HG02759 (cell line): ENCODE measurements around the gene MAST4.

ENCODE experiments used
- ATAC-seq: cut with Tn5 transposase; IDR thresholded peaks from one replicate; pipeline ENCODE4 v1.9.1; 2021; ENCODE audit warnings: mild to moderate bottlenecking, moderate library complexity; ENCODE audit not compliant: unreplicated experiment

Gene MAST4

DNA sequence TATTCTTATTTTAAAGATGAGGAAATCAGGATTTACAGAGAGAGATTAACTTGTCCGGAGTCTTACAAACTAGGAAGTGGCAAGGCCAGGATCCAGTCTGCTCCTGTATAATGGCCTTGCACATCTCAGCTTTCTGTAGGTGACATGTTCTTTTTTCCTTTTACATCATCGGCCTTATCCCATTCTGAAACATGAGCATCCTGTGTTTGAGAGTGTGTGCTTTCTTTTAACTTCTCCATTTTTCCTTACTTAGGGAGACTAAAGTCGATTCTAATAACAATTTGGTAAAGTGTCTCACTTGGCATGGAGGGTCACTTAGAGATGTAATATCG is 385.8 kb downstream of the MAST4 start:
- ATAC-seq: no peak

GRCh38 chr5:66982470-66982869 is 386.3 kb downstream of the MAST4 start:
- ATAC-seq: no peak

- ATAC-seq: no peak
Observed at GRCh38 chr5:66985417-66985816, 389.2 kb downstream of the MAST4 start.

GRCh38 chr5:66986009-66986408 is 389.8 kb downstream of the MAST4 start:
- no peak for ATAC-seq

- no peak for ATAC-seq
Observed at GRCh38 chr5:66986534-66986933, 390.3 kb downstream of the MAST4 start.

- no peak for ATAC-seq
Observed at GRCh38 chr5:66987126-66987525, 390.9 kb downstream of the MAST4 start.

GRCh38 chr5:66987540-66987939 is 391.3 kb downstream of the MAST4 start:
- ATAC-seq: no peak

GRCh38 chr5:66987949-66988838 is 392.0 kb downstream of the MAST4 start:
- no peak for ATAC-seq

- no peak for ATAC-seq
Observed at GRCh38 chr5:66989286-66989685, 393.1 kb downstream of the MAST4 start.

DNA sequence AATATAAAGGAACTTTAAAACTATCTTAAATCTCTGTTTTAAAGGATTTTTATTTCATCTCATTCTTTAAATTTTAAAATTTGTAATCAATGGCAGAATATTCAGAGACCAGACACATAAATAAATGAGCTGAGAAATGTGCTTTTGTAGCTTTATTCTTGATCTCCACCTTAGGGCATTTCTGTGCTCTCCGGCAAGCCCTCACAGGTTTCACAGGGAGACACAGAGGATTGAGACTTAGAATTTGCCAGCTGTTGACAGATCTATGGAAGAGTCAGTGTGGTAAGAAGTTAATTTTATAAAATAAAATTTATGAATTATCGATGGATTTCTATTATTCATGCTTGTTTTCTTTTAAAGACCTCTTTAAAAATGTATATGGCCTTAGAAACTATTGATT is 393.6 kb downstream of the MAST4 start:
- ATAC-seq: no peak

GRCh38 chr5:66991746-66992145 is 395.6 kb downstream of the MAST4 start:
- no peak for ATAC-seq

GRCh38 chr5:66992547-66992946 is 396.4 kb downstream of the MAST4 start:
- ATAC-seq: no peak

DNA sequence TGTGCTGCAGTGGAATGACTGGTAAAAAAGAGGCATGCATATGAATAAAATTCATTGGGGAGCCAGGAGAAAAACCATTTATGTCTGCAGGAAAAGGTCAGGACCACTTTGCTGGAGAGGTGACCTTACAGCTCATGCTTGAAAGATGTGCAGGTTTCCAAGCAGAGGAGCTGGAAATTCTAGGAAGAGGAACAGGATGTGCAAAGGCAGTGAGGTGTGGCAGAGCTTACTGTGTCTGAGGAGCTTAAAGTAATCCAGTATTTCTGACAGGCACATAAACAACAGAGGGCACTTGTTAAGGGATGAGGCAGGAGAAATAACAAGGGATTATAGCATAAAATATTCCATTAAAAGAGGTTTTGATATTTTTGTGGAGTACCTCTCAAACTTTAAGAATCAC is 397.3 kb downstream of the MAST4 start:
- ATAC-seq: no peak

- ATAC-seq: no peak
Observed at GRCh38 chr5:66993882-66994281, 397.7 kb downstream of the MAST4 start.

DNA sequence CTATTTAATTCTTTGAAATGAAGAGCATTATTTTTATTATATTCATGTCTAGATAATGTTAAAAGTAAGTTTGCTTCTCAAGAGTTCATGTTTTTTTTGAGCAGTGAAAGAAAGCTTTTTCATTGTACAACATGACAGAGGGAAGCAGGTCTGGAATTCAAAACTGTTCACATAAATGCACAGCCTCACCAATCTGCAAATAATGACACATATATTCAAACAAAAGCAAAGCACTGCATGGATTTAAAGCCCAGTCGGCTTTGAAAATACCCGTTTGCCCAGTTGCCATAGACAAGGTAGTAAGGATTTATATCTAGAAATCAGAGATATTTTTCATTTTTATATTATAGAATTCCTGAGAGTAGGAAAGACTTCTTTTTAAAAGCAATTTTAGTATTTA is 398.6 kb downstream of the MAST4 start:
- no peak for ATAC-seq

DNA sequence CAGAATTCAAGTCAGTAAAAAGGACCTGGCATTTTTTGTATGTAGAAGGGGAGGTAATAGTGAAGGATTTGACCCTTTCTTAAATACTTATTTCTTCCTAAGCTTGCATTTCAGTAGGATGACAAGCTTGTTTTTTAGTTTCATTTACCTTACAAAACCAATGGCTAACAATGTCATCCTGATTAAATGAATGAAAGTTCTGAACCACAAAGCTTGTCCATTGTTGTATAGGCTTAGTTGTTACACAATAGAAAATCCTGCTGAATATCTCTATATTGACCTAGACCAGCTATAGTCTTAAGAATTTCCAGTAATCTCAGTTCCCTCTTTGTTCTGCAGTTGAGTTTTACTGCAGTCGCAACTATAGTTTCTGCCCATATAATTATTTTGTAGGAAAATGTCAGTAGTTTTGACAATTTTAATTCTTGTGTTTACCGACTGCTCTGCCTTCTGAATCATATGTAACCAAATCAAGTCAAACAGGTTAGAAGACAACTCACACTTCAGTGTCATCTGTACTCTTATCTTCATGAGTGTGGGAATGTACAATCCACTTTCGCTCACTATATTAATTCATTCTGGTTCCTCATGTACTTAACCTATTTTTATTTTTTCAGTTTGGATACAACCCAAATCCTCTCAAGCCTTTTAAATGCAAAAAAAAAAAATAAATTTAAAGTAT is 404.7 kb downstream of the MAST4 start:
- no peak for ATAC-seq

- no peak for ATAC-seq
Observed at GRCh38 chr5:67002832-67003684, 406.9 kb downstream of the MAST4 start.

DNA sequence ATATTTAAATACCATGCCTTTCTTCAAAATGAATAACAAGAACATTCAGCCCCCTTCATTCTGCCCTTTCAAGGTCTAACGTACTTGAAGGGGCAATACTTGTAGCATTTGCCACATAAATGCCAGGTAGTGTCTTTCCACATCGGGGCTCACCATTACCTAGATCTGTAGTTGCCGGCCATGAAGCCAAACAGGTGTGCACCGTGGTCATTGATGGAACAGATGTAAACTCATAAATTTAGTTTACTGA is 407.4 kb downstream of the MAST4 start:
- ATAC-seq: no peak

DNA sequence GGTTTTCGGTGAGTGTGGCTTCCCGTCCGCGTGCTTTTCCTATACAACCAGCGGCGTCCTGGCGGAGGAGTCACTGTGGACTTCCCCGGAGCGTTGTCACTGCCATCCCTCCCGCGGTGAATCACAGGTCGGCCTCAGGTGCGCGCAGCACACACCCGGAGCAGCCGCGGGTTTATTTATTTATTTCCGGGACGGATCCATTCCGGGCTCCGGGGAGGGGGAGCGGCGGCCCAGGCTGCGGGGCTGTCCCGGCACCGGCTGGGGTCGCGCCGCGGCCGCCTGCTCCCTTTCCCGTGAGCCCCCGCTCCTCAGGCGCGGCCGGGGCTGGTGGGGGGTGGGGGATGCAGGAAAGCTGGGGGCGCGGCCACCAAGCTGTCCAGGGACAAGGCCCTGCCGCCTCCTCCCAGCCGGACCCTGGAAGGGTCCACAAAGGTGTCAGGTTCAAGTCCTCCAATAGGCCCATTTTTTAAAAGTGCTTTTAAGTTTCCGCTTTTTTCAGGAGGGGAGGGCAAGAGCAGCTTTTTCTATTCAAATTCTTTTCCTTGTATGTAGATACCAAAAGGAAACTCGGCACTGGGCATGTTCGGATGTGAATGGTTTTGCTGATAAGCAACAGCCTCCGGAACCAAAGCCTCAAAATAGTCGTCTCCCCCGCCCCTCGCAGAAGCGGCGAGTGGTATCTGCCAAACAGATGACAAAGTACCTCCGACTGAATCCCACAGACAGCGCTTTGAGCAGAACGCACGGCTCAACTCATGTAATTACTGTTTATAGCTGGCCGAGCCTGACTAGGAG is 407.9 kb downstream of the MAST4 start:
- peak; percentile 74 for ATAC-seq

GRCh38 chr5:67004730-67005350 is 408.6 kb downstream of the MAST4 start:
- no peak for ATAC-seq
